ENCODE measurements around the gene NAA80. TPM values are rescaled to one million over a fixed set of nuclear protein-coding genes. Genes with fewer than 3 reads are reported as not detected.

NAA80 gene
- total RNA-seq, 1 donor from 2014 or later: 3.6 TPM

DNA sequence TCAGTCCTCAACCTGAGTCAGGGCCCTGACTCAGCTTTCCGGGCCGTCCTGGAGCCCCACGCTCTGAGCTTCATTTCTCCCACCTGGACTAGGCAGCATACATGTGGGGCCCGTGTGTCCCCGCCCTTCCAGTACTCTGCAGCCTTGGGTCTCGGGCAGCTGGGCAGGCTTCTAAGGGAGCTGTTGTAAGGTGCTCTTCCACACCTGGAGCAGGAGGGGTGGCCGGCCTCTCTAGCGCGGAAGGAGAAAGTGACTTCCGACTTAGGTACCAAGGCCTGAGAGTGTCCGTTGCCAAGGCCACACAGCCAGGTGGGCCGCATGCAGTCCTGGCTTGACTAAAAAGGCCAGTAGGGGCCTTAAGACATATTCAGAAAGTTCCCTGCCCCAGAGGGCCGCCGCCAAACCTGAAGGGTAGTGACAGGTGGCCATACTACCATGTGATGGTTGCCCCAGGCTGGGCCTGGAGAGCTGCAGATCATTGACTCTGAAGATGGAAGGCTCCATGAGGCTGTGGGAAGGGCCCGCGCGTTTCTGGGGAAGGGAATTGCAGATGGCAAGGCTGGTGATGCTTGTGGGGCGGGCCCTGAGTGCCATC, 39.7 kb downstream of the NAA80 start:
- DNase-seq (ENCODE audit: low read depth, low spot score): no peak

- DNase-seq (ENCODE audit: low read depth, low spot score): no peak
These were observed 40.2 kb downstream of the NAA80 start for GRCh38 chr3:50258979-50259378.

- no peak for DNase-seq (ENCODE audit: low read depth, low spot score)
These were observed 41.0 kb downstream of the NAA80 start for GRCh38 chr3:50258029-50258680.

- DNase-seq (ENCODE audit: low read depth, low spot score): no peak
These were observed 42.0 kb downstream of the NAA80 start for GRCh38 chr3:50256978-50257890.

DNA sequence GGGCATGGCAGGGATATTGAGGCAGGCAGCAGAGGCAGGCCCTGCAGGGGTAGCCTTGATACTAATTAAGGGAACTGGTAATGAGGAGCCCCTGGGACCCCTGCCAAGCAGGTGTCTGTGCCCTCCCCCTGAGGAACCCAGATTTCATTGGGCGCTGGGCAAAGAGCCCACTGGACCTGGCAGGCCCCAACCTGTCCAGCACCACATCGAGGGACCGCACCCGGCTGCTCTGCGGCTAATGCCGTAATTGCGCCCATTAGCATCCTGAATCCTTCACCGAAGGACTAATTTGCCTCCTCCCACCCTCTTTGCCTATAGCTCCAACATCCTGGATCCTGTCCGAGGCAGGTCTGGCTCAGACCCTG, 44.0 kb downstream of the NAA80 start:
- no peak for DNase-seq (ENCODE audit: low read depth, low spot score)

- DNase-seq (ENCODE audit: low read depth, low spot score): peak; percentile 82
These were observed 44.5 kb downstream of the NAA80 start for GRCh38 chr3:50254577-50255250.

DNA sequence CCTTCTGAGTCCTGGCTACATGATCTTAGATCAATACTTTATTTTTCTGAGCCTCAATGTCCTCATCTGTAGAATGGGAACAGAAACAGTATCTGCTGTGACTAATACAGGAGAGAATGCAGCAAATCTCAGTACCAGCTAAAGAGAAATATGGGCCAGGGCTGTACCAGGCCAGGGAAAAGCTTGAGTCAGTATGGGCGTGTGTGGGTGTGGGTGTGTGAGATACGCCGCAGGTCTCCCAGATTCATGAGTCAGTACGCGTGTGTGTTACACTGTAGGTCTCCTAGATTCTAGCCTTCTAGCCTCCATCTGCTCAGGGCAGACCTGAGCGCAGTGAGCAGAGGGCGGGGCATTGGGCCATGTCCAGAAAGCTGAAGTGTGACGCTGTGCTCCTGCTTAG, 48.0 kb downstream of the NAA80 start:
- DNase-seq (ENCODE audit: low read depth, low spot score): peak; percentile 59

GRCh38 chr3:50250514-50250913, 48.7 kb downstream of the NAA80 start:
- DNase-seq (ENCODE audit: low read depth, low spot score): no peak

GRCh38 chr3:50249457-50249856, 49.7 kb downstream of the NAA80 start:
- no peak for DNase-seq (ENCODE audit: low read depth, low spot score)

DNA sequence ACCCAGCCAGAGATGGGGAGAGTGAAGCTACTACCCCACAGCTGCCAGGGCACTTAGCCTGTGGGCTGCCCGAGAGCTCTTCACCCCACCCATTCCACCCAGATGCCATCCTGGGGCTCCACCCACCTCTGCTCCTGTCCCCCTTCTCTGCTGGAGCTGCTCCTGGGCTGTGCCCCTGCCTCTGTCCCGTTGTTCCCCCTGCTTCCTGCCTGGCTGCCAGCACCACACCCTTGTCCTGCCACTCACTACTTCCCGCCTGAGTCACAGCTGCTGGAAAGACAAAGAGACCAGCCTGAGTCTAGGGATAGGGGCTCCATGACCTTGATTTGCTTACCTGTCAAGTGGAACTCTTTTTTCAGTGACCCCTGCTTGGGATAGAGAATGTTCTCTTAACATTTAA, 50.8 kb downstream of the NAA80 start:
- DNase-seq (ENCODE audit: low read depth, low spot score): no peak

GRCh38 chr3:50246517-50246954, 52.7 kb downstream of the NAA80 start:
- DNase-seq (ENCODE audit: low read depth, low spot score): peak; percentile 70

Other genes starting within 250 kb of the NAA80 start
- gene RBM5, start 210.5 kb downstream of the NAA80 start, total RNA-seq: 116 and 184 TPM in 2 replicates
- gene SEMA3F, start 144.1 kb downstream of the NAA80 start, total RNA-seq: 73.6 and 80.9 TPM in 2 replicates
- gene GNAT1, start 107.8 kb downstream of the NAA80 start, total RNA-seq: under 0.01 TPM in 1 of 2 replicates, not detected in the other
- 0.07 TPM in 1 of 2 replicates, not detected in the other for gene SLC38A3, start 94.1 kb downstream of the NAA80 start, total RNA-seq
- 597 and 651 TPM in 2 replicates for gene GNAI2, start 63.2 kb downstream of the NAA80 start, total RNA-seq
- 0.53 and 0.66 TPM in 2 replicates for gene SEMA3B, start 30.3 kb downstream of the NAA80 start, total RNA-seq
- gene LSMEM2, start 20.3 kb downstream of the NAA80 start, total RNA-seq: not detected in 2 replicates
- gene IFRD2, start 7.0 kb downstream of the NAA80 start, total RNA-seq: 148 and 187 TPM in 2 replicates
- 9.6 and 10.3 TPM in 2 replicates for gene HYAL3, start within 50 bp of the NAA80 start, total RNA-seq
- gene HYAL1, start 4.2 kb upstream of the NAA80 start, total RNA-seq: 6.9 and 7.1 TPM in 2 replicates
- 535 and 564 TPM in 2 replicates for gene HYAL2, start 23.3 kb upstream of the NAA80 start, total RNA-seq
- 24.8 and 36.5 TPM in 2 replicates for gene TUSC2, start 28.8 kb upstream of the NAA80 start, total RNA-seq
- 17.0 and 22.5 TPM in 2 replicates for gene RASSF1, start 41.4 kb upstream of the NAA80 start, total RNA-seq
- 0.13 and 0.35 TPM in 2 replicates for gene ZMYND10, start 46.3 kb upstream of the NAA80 start, total RNA-seq
- gene NPRL2, start 51.4 kb upstream of the NAA80 start, total RNA-seq: 19.9 and 20.1 TPM in 2 replicates
- 19.1 and 26.3 TPM in 2 replicates for gene CYB561D2, start 51.5 kb upstream of the NAA80 start, total RNA-seq
- 36.8 and 38.1 TPM in 2 replicates for gene TMEM115, start 60.1 kb upstream of the NAA80 start, total RNA-seq
- gene CACNA2D2, start 204.2 kb upstream of the NAA80 start, total RNA-seq: not detected in 2 replicates

All from pulmonary artery endothelial cell (primary cell).